Esophagus squamous epithelium (tissue), 5 donors: ENCODE results near the gene SLC24A4. TPM values are rescaled to one million over a fixed set of nuclear protein-coding genes. Genes with fewer than 3 reads are reported as not detected.

Source experiments
- DNase-seq: peaks from one replicate; lab custom pipeline; 2025; lab: John Stamatoyannopoulos, UW
- H3K27ac ChIP-seq, 4 donors: fragments of 200-600 bp; sonication (generic); one replicate each; pipeline ENCODE4 v1.5.1; 2016 to 2019; ENCODE audit warnings: mild to moderate bottlenecking in 1 of 4
- H3K27me3 ChIP-seq, 4 donors: fragments of 200-600 bp; sonication (generic); 1 replicate in 3 of 4; 2 replicates in 1 of 4; pipeline versions ENCODE4 v1.5.1 to v1.6.0; 2017 to 2021; ENCODE audit warnings: antibody characterized with exemption in 1 of 4
- H3K36me3 ChIP-seq, 3 donors: fragments of 200-600 bp; sonication (generic); one replicate each; pipeline ENCODE4 v1.5.1; 2016 to 2019
- H3K4me1 ChIP-seq, 3 donors: fragments of 200-600 bp; sonication (generic); one replicate each; pipeline ENCODE4 v1.5.1; 2017 to 2019
- H3K4me3 ChIP-seq, 4 donors: fragments of 200-600 bp; sonication (generic); 1 replicate in 3 of 4; 2 replicates in 1 of 4; pipeline ENCODE4 v1.5.1; 2016 to 2019; ENCODE audit warnings: mild to moderate bottlenecking in 2 of 4, moderate library complexity in 1 of 4
- H3K9me3 ChIP-seq, 3 donors: fragments of 200-600 bp; sonication (generic); one replicate each; pipeline ENCODE4 v1.5.1; 2016 to 2019
- CTCF ChIP-seq, 6 experiments: fragments of 450-650 bp in 4 of 6; fragments of 200-600 bp in 2 of 6; sonication (generic) in 2 of 6; IDR thresholded peaks; one replicate each; pipeline ENCODE4 v1.5.1; 2016 to 2019; ENCODE audit warnings: antibody characterized with exemption in 6 of 6, mild to moderate bottlenecking in 4 of 6, moderate library complexity in 4 of 6
- POLR2A ChIP-seq, 4 donors: fragments of 450-650 bp; IDR thresholded peaks; one replicate each; pipeline ENCODE4 v1.6.1; 2017; ENCODE audit warnings: antibody characterized with exemption in 4 of 4, mild to moderate bottlenecking in 4 of 4, moderate library complexity in 3 of 4
- WGBS, 2 donors: methylation state at CpG; one replicate each; pipeline ENCODE4 v1.1.5; 2018; 5-methylcytosine and 5-hydroxymethylcytosine counted together
- intact Hi-C: fragments of 100-400 bp; cut with DNase I; formaldehyde crosslinking; loops from one replicate; pipeline ENCODE4 v1.15.0; 2022
- total RNA-seq, 4 donors: library from RNA; depleted of rRNA; stranded (reverse); fragments of >200 nt; gene quantifications; one replicate each; pipeline ENCODE4 v1.1.0, GENCODE V29; 2016
- donor health status: DM: yes; HTN: yes; CAD: no.

The SLC24A4 gene
- total RNA-seq, 4 donors from 2014 or later = 0.04 to 0.38 (median 0.20) TPM

GRCh38 chr14:92539419-92539818 is 216.5 kb downstream of the SLC24A4 start:
- 87% methylated on average over 3 of the region's 3 CpGs for WGBS, 2 donors
- Histone ChIP-seq H3K27ac (peak overlapping the region; percentile 62 to 92 (median 76)), H3K4me1 (peaks cover 0 to 56% (median 19%) of the 10 kb centered on the region in 3 donors)

GRCh38 chr14:92539875-92540274 is 216.9 kb downstream of the SLC24A4 start:
- peak overlapping the region; percentile 62 to 92 (median 76) for H3K27ac ChIP-seq
- H3K27me3 ChIP-seq = no peaks in the 10 kb centered on the region
- no peaks in the 10 kb centered on the region for H3K36me3 ChIP-seq
- H3K4me3 ChIP-seq = no peak overlapping the region
- WGBS, 2 donors = 79 to 80% methylated on average over 2 to 11 of the region's 12 CpGs
- intact Hi-C loops = no loop called here
- H3K9me3 ChIP-seq = no peaks in the 10 kb centered on the region
- peaks cover 0 to 52% (median 19%) of the 10 kb centered on the region in 3 donors for H3K4me1 ChIP-seq
- TF ChIP-seq CTCF (IDR thresholded peaks at IDR 0.05) (no peak), POLR2A (IDR thresholded peaks at IDR 0.05) (no peak)
- DNase-seq = no peak

More at GRCh38 chr14:92539419-92539818, 216.5 kb downstream of the SLC24A4 start:
- H3K27me3 ChIP-seq = no peaks in the 10 kb centered on the region
- H3K36me3 ChIP-seq = no peaks in the 10 kb centered on the region
- no peak overlapping the region for H3K4me3 ChIP-seq
- intact Hi-C loops = no loop called here
- no peaks in the 10 kb centered on the region for H3K9me3 ChIP-seq
- no peak for TF ChIP-seq POLR2A (IDR thresholded peaks at IDR 0.05)
- no peak for DNase-seq

GRCh38 chr14:92540472-92541048 is 217.6 kb downstream of the SLC24A4 start:
- no peaks in the 10 kb centered on the region for H3K9me3 ChIP-seq
- no peak overlapping the region for H3K4me3 ChIP-seq
- peaks cover 0 to 45% (median 19%) of the 10 kb centered on the region in 3 donors for H3K4me1 ChIP-seq
- WGBS, 2 donors = 13 to 16% methylated on average over 3 to 4 of the region's 6 CpGs
- H3K27me3 ChIP-seq = no peaks in the 10 kb centered on the region
- TF ChIP-seq CTCF (IDR thresholded peaks at IDR 0.05) = no peak
- TF ChIP-seq POLR2A (IDR thresholded peaks at IDR 0.05) = no peak
- DNase-seq = peak; percentile 23
- H3K27ac ChIP-seq = peak overlapping the region; percentile 62 to 92 (median 76)
- H3K36me3 ChIP-seq = no peaks in the 10 kb centered on the region
- intact Hi-C loops = no loop called here

- Histone ChIP-seq H3K27ac (no peak overlapping the region), H3K4me3 (no peak overlapping the region), H3K4me1 (peaks cover 0 to 32% (median 19%) of the 10 kb centered on the region in 3 donors), H3K9me3 (no peaks in the 10 kb centered on the region), H3K27me3 (no peaks in the 10 kb centered on the region), H3K36me3 (no peaks in the 10 kb centered on the region)
- 67 to 69% methylated on average over 8 of the region's 8 CpGs for WGBS, 2 donors
- TF ChIP-seq POLR2A (IDR thresholded peaks at IDR 0.05) (no peak), CTCF (IDR thresholded peaks at IDR 0.05) (no peak)
- intact Hi-C loops = no loop called here
- no peak for DNase-seq
These were observed 220.0 kb downstream of the SLC24A4 start for GRCh38 chr14:92542766-92543554.

GRCh38 chr14:92544051-92544720 is 221.2 kb downstream of the SLC24A4 start:
- TF ChIP-seq POLR2A (IDR thresholded peaks at IDR 0.05) (no peak), CTCF (IDR thresholded peaks at IDR 0.05) (no peak)

More at GRCh38 chr14:92544051-92544720, 221.2 kb downstream of the SLC24A4 start:
- 49 to 67% methylated on average over 5 to 6 of the region's 6 CpGs for WGBS, 2 donors
- intact Hi-C loops = no loop called here
- no peak overlapping the region for H3K4me3 ChIP-seq
- H3K27ac ChIP-seq = peak overlapping the region in 2 of 4 donors; percentile 36 to 44
- H3K36me3 ChIP-seq = no peaks in the 10 kb centered on the region
- DNase-seq = no peak
- no peaks in the 10 kb centered on the region for H3K9me3 ChIP-seq
- H3K4me1 ChIP-seq = peaks cover 0 to 29% (median 13%) of the 10 kb centered on the region in 3 donors
- no peaks in the 10 kb centered on the region for H3K27me3 ChIP-seq
